GM20000 (cell line): ENCODE results near the gene KRT85.

Experiments used
- DNase-seq: peaks from one replicate; pipeline ENCODE4 v3.0.0; 2012; ENCODE audit warnings: low spot score
- TF ChIP-seq, protein P1 (sequence below): IDR thresholded peaks from 2 replicates; pipeline ENCODE4 v1.5.1; 2012; ENCODE audit warnings: mild to moderate bottlenecking, control low read depth; ENCODE audit errors: extremely low read depth, missing control alignments

The KRT85 gene

GRCh38 chr12:52367876-52368275 lies 595 bp upstream of the KRT85 start:
- TF ChIP-seq, protein P1, sequence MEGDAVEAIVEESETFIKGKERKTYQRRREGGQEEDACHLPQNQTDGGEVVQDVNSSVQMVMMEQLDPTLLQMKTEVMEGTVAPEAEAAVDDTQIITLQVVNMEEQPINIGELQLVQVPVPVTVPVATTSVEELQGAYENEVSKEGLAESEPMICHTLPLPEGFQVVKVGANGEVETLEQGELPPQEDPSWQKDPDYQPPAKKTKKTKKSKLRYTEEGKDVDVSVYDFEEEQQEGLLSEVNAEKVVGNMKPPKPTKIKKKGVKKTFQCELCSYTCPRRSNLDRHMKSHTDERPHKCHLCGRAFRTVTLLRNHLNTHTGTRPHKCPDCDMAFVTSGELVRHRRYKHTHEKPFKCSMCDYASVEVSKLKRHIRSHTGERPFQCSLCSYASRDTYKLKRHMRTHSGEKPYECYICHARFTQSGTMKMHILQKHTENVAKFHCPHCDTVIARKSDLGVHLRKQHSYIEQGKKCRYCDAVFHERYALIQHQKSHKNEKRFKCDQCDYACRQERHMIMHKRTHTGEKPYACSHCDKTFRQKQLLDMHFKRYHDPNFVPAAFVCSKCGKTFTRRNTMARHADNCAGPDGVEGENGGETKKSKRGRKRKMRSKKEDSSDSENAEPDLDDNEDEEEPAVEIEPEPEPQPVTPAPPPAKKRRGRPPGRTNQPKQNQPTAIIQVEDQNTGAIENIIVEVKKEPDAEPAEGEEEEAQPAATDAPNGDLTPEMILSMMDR, result no peak

DNA sequence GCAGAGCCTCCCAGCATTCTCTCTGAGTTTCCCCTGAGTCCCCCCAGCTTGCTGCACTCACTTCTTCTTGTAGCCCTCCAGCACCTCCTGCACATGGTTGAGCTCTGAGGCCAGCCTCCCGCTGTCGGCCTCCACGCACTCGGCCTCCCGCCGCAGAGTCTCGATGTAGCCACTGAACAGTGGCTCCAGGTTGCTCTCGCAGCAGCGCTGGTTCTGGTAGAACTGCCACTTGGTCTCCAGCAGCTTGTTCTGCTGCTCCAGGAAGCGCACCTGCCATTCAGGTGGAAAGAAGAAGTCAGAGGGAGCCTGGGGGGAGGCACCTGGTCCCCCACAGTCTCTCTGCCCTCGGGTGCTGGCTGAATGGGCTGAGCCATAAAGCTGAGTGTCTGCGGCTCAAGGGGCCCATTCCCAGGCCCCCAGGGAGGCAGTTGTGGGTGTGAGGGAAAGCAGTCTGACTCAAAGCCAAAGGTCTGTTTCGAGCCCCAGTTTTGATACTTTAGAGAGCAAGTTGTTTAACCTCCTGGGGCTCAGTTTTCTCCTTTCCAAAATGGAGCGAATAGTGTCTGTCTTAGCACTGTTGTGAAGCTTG lies 2.3 kb downstream of the KRT85 start:
- no peak for DNase-seq
- TF ChIP-seq, protein P1, result no peak

More at GRCh38 chr12:52367876-52368275, 595 bp upstream of the KRT85 start:
- no peak for DNase-seq

DNA sequence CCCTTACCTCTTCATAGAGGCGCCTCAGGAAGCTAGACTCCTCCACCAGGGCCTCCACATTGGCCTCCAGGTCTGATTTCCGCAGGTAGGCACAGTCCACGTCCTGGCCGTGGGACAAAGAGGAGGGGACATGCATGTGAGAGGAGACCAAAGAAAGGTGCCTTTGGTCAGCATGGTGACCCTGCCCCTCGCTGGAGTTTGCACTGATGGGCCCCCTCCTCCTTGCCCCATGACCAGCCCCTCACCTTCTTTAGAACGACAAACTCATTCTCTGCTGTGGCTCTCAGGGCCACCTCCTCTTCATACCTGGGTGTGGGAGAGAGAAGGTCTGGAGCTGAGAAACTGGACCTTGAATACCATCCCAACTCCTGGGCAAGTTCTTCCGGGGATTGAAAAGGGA lies 3.2 kb downstream of the KRT85 start:
- DNase-seq, result no peak
- TF ChIP-seq, protein P1, result no peak

GRCh38 chr12:52363111-52363679 lies 4.1 kb downstream of the KRT85 start:
- TF ChIP-seq, protein P1, result no peak
- no peak for DNase-seq

DNA sequence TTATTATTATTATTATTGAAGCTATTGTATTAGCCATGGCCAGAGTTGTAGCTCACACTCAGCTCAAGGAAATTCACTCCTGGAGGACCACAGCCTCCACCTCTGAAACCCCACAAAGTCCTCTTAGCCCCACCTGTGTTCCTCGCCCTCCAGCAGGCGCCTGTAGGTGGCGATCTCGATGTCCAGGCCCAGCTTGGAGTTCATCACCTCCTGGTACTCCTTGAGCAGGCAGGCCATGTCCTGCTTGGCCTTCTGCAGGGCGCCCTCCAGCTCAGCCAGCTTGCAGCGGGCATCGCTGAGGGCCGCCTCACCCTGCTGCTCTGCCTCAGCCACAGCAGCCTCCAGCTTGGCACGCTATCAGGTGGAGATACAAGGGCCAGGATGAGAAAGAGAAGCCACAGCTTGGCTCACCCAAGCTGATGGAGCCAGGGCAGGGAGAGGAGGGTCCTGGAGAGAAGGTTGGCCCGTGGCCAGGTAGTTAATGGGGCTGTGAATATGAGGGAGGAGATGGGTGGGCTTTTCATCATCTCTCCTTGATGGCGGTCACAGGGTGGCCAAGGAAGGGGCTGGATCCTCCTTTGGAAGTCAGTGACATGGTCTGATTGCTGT lies 5.1 kb downstream of the KRT85 start:
- TF ChIP-seq, protein P1, result no peak
- no peak for DNase-seq

GRCh38 chr12:52361553-52361952 lies 5.7 kb downstream of the KRT85 start:
- DNase-seq, result no peak
- TF ChIP-seq, protein P1, result no peak

GRCh38 chr12:52360663-52361271 lies 6.5 kb downstream of the KRT85 start:
- DNase-seq, result no peak
- TF ChIP-seq, protein P1, result no peak
